ENCODE measurements around the gene MYL6. TPM values are rescaled to one million over a fixed set of nuclear protein-coding genes. Genes with fewer than 3 reads are reported as not detected.
A peak's percentile ranks its signal among the peaks of the same experiment; 100 is the strongest.

The MYL6 gene
- total RNA-seq, 2 donors from 2014 or later, result 1,641 to 1,922 TPM

DNA sequence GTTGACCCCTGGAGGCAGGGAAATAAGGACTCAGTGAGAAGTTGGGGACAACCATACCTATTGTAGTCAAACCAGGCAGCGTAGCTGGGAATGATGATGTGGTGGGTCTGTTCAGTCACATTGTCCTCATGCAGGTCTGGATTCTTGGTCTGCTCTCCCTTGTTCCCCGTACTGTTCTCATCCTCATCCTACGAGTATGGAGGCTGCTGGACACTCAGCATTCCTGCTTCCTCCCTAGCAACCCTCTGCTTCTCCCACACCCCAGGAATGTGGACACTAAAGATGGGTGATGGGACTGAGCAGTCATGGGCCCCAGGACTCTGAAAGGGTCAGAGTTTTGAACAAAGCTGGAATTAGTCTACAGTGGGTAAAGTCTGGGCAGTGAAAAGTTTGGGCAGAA is 20.2 kb downstream of the MYL6 start:
- no peak for DNase-seq
- intact Hi-C loops (cut with DNase I), result no loop called here
- TF ChIP-seq, protein P1, sequence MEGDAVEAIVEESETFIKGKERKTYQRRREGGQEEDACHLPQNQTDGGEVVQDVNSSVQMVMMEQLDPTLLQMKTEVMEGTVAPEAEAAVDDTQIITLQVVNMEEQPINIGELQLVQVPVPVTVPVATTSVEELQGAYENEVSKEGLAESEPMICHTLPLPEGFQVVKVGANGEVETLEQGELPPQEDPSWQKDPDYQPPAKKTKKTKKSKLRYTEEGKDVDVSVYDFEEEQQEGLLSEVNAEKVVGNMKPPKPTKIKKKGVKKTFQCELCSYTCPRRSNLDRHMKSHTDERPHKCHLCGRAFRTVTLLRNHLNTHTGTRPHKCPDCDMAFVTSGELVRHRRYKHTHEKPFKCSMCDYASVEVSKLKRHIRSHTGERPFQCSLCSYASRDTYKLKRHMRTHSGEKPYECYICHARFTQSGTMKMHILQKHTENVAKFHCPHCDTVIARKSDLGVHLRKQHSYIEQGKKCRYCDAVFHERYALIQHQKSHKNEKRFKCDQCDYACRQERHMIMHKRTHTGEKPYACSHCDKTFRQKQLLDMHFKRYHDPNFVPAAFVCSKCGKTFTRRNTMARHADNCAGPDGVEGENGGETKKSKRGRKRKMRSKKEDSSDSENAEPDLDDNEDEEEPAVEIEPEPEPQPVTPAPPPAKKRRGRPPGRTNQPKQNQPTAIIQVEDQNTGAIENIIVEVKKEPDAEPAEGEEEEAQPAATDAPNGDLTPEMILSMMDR (IDR thresholded peaks at IDR 0.05), result no peak

DNA sequence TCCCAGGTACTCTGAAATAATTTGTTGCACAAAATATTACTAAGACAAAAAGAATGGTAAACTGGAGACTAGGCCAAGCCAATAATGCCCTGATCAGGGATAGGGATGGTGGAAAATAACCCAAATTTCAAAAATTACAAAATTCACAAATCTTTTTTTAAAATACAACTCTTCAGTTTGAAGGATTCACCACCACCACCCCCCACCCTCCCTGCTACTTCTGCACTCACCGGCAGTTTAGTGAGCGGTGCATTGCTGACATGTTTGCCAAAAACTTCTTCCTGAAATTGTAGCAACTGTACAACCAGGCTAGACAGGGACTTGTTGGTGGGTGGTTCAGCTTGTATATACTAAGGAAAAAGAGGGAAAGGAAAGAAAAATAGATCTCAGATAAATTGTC is 28.8 kb downstream of the MYL6 start:
- Histone ChIP-seq H3K4me3 (no peak overlapping the region), H3K9ac (ENCODE audit: low read depth in 2 of 2, low read length in 2 of 2) (no peak overlapping the region), H3K36me3 (peaks cover 8% of the 10 kb centered on the region), H3K27ac (no peak overlapping the region), H3K27me3 (no peaks in the 10 kb centered on the region), H3K9me3 (no peaks in the 10 kb centered on the region), H3K4me1 (peaks cover 13% of the 10 kb centered on the region)
- TF ChIP-seq, protein P1 (IDR thresholded peaks at IDR 0.05), result no peak
- no peak for DNase-seq
- intact Hi-C loops (cut with DNase I), result no loop called here

More for the DNA sequence above, 20.2 kb downstream of the MYL6 start:
- H3K4me3 ChIP-seq, result no peak overlapping the region
- H3K36me3 ChIP-seq, result peaks cover 30% of the 10 kb centered on the region
- no peak overlapping the region for H3K9ac ChIP-seq (ENCODE audit: low read depth in 2 of 2, low read length in 2 of 2)
- H3K27me3 ChIP-seq, result no peaks in the 10 kb centered on the region
- no peak overlapping the region for H3K27ac ChIP-seq
- H3K9me3 ChIP-seq, result no peaks in the 10 kb centered on the region
- no peaks in the 10 kb centered on the region for H3K4me1 ChIP-seq

- Histone ChIP-seq H3K9ac (ENCODE audit: low read depth in 2 of 2, low read length in 2 of 2) (peak overlapping the region; percentile 88 to 94), H3K27me3 (no peaks in the 10 kb centered on the region), H3K4me1 (peaks cover 13% of the 10 kb centered on the region), H3K9me3 (no peaks in the 10 kb centered on the region), H3K27ac (peak overlapping the region; percentile 81), H3K36me3 (no peaks in the 10 kb centered on the region), H3K4me3 (peak overlapping the region; percentile 78)
- DNase-seq, result peak; percentile 38
- TF ChIP-seq, protein P1 (IDR thresholded peaks at IDR 0.05), result no peak
- intact Hi-C loops (cut with DNase I), result loop anchor here (2.0 kb wide), 1 partner anchor 63 kb away; no protein-coding TSS in a partner anchor
Measured at GRCh38 chr12:56188131-56188777, 30.1 kb downstream of the MYL6 start.

DNA sequence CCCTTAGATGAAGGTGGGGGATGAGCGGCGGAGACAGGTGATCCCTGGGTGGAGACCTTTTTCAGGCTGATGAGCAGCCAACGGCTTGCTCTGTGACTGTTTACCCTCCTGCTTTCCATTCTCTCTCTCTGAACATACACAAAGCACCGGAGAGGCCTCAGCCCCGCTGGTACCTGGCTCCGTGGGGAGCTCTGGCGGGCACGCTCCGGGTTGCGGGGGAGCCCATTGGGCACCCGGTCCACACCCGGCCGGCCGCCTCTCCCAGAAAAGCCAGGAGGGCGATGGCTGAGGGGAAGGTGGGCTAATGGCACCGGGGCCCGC is 30.6 kb downstream of the MYL6 start:
- Histone ChIP-seq H3K9me3 (no peaks in the 10 kb centered on the region), H3K4me1 (peaks cover 13% of the 10 kb centered on the region), H3K27ac (peak overlapping the region; percentile 81), H3K27me3 (no peaks in the 10 kb centered on the region), H3K36me3 (no peaks in the 10 kb centered on the region), H3K4me3 (peak overlapping the region; percentile 78), H3K9ac (ENCODE audit: low read depth in 2 of 2, low read length in 2 of 2) (peak overlapping the region; percentile 88 to 94)
- no peak for DNase-seq
- intact Hi-C loops (cut with DNase I), result loop anchor here (2.0 kb wide), 1 partner anchor 64 kb away; no protein-coding TSS in a partner anchor
- TF ChIP-seq, protein P1 (IDR thresholded peaks at IDR 0.05), result no peak

GRCh38 chr12:56189099-56189917 is 31.1 kb downstream of the MYL6 start, which contains the start of gene SMARCC2:
SMARCC2 (minus strand) TSS chr12:56189483; CDS start chr12:56189461, 22 bp downstream.
- Histone ChIP-seq H3K9me3 (no peaks in the 10 kb centered on the region), H3K27ac (peak within 1 kb of the TSS; percentile 95), H3K4me1 (peaks cover 13% of the 10 kb centered on the region), H3K27me3 (no peaks in the 10 kb centered on the region), H3K9ac (ENCODE audit: low read depth in 2 of 2, low read length in 2 of 2) (peak within 1 kb of the TSS; percentile 88 to 94), H3K36me3 (no peaks in the 10 kb centered on the region), H3K4me3 (peak within 1 kb of the TSS; percentile 78)
- DNase-seq, result peak; percentile 94
- intact Hi-C loops (cut with DNase I), result loop anchor here (2.0 kb wide), 1 partner anchor 65 kb away; no protein-coding TSS in a partner anchor
- TF ChIP-seq, protein P1 (IDR thresholded peaks at IDR 0.05), result peak; percentile 56

Measured in colonic mucosa (tissue), 4 donors.